Cortex of kidney (tissue), 1 donor: ENCODE measurements around the gene NSMF.
"Not testable (repeated sequence)": the region's sequence is repeated elsewhere in the genome, so short reads cannot be mapped to it uniquely, and the experiment has no call there.

ENCODE experiments used
- DNase-seq: peaks from one replicate; lab custom pipeline; 2025; lab: John Stamatoyannopoulos, UW

Gene NSMF

DNA sequence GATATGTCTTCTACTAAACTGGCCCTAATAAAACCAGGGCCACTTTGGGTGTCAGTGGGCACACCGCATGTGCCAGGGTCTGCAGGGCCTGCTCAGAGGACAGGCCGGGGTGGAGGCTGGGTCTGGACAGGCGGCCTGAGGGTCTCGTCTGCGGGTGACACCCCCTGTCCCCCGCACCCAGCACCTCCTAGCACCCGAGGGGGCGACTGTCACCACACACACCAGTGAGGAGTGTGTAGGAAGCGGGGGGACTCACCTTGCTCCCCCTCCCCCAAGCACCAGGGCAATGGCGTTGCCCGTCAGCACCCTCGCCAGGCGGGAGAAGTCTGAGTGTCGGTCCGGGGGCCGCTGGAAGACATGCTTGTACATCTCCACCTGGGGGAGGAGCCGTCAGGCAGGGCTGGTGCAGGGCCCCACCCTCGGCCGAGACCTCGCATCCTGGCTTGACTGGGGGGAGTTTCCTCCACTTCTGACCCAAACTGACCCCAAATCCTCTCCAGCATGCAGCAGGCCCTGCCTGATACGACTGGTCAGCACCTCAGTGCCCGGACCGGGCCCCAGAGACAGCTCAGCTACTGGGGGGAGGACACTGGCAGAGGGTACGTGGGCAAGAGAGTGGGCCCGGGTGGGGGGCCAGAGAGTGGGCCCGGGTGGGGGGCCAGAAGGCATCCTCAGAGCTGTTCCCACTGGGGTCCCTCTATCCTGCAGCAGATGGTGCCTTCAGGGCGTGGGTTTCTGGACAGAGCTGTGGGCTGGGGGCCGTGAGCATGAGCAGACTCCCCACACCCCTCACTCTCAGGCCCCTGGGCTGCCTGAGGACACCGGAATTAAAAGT is 18.9 kb upstream of the NSMF start:
- no peak for DNase-seq

GRCh38 chr9:137476856-137477255 is 17.7 kb upstream of the NSMF start:
- DNase-seq = no peak

DNA sequence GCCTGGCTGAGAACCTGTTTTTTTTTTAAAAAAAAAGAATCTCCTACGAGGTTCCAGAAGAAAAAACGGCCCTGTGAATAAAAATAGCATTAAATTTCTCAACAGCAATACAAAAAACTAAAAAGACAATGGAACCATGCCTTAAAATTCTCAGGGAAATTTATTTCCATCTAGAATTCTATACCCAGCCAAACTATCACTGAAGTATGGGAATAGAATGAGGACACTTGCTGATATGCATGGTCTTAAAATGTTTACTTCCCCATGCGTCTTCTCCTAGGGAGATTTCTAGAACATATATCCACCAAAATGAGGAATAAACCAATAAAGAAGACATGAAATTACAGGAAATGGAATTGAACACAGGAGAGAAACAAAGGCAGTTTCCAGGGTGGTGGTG is 16.5 kb upstream of the NSMF start:
- no peak for DNase-seq

DNA sequence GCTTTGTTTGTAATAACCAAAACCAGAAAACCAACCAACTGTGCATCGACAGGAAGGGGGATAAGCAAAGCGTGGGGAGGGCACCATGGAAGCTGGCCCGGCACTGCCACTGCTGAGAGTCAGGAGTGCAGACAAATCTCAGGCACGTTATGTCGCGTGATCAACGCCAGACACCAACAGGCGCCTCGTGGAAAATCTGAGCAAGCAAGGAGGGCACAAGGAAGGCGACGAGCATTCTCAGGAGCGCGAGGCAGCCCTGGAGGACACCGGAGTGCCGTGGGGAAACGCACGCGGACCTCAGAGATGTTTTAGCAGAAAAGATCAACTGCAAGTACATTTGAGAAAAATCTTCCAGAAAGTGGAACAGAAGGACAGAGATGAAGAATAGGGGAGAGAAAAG is 15.1 kb upstream of the NSMF start:
- DNase-seq = no peak

GRCh38 chr9:137470785-137471184 is 11.7 kb upstream of the NSMF start:
- no peak for DNase-seq

GRCh38 chr9:137467896-137468295 is 8.8 kb upstream of the NSMF start:
- no peak for DNase-seq

DNA sequence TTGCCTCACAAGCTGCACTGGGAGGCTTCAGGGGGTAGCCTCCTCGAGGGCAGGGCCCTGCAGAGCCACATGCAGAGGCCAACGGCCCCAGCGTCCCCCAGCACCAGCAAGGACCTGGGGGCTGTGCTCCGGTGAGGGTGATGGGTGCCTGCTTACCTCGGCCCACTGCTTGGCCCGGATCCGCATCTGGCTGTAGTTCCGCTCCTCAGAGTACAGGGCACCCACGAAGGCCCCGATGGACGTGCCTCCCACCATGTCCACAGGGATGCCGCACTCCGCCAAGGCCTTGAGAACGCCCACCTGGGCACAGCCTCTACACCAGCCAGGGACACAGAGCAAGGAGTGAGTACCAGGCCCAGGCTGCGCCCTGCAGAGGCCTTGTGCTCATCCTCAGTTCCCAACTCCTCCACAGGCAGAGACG is 8.0 kb upstream of the NSMF start:
- DNase-seq = no peak

- DNase-seq = not testable (repeated sequence)
Observed at GRCh38 chr9:137466389-137467085, 7.4 kb upstream of the NSMF start.

DNA sequence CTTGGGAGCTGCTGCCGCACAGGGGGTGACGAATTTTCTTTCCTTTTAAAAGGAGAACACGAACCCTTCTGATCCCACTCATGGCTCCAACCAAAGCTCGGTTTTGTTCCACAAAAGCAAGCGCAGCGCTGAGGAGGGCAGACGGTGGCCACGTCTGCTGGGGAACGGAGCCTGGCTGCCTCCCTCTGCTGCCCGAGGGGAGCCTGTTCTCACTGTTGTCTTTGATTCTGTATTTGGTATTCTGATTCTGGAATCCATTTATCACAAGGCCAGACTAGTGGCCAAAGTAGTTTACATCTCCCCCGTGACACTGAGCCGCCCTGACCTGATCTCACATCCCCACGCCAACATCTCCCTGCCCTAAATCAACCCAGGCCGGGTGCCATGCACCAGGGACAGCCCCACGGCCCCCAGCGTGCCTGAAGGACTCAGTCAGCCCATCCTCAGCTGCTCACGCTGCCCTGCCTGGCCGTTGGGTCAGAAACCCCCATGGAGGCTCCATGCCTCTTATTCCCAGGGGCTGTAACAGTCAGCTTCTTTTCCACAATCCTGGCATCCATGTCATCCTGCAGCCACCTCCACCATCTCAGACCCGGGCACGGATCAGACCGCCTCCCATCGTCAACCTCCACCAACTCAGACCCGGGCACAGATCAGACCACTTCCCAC is 6.7 kb upstream of the NSMF start:
- no peak for DNase-seq

GRCh38 chr9:137465000-137465719 is 6.0 kb upstream of the NSMF start:
- DNase-seq = no peak

GRCh38 chr9:137464291-137464999 is 5.3 kb upstream of the NSMF start:
- no peak for DNase-seq

DNA sequence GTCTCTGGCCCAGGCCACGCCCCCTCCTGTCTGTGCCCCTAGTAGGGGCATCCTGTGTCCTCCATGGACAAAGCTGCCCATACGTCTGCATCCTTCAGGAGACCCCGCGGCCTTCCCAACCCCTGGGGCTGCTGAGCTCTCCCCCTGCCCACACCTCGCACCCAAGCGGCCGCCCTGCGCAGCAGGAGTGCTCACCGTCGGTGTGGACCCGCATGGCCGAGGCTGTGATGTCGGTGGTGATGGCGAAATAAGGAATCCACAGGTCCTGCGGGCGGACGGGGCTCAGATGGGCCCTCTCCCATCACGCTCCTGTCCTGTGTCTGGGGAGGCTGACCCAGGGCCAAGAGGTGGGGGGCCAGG is 4.8 kb upstream of the NSMF start:
- DNase-seq = no peak

DNA sequence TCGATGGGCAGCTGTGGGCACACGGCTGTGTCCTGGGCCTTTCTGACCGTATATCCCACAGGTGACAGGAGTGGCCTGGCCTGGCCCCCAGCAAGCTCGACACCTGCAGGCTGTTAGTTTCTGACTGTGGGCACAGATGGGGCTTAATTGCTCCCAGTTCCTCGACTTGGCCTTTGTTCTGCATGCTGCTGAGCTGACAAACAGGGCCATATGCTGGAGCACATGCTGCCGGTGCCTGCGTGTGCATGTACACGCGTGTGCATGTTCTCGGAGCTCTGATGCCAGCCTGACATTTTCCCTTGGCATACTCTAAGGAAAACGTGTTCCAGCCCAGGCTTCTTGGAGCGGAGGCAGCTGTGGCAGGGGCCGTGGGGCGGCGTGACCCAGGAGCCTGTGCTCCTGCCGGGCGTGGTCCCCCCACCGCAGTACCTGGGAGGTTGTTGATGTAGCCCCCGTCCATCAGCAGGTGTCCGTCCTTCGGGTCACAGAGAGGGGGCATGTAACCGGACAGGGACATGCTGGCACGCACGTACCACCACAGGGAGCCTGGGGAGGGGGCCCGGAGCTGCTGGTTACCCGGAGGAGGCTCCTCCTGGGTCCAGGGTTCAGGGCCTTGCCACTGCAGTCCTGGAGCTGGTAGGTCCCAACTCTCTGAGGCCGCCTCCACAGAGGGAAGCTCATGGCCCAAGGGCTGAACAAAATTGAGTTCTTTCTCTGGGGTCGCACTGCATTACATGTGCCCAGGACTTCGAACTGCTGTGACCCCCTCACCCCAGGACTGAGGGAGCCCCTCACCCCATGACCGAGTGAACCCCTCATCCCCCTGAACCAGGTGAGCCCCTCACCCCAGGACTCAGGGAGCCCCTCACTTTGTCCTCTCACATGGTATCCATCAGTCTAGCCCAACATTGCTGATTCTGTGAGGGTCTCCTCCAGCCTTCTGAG is 4.1 kb upstream of the NSMF start:
- DNase-seq = no peak

DNA sequence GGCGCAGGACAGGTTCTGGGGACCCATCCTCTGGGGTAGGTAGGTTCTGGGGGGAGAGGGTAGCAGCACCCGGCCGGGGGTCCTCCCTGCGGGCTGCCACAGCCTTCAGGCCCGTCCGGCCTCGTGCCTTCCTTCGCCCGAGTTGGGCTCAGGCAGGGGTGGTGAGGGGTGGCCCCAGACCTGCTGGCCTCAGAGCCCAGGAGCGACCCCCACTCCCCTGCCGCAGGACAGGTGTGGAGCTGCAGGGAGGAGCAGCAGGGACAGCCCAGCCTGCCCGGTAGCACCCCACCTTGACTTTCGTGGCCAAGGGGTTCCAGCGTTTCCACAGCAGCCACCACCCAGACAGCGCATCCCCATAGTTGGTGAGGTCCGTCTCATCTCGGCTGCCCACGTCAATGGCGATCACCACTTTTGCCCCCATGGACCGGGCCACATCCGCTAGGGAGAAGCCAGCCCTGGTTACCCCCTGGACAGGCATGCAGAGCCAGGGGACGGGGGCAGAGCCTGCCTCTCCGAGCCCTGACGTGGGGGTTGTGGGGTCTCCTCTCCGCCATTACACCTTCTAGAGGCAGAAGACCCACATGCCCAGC is 3.4 kb upstream of the NSMF start:
- no peak for DNase-seq

- DNase-seq = no peak
Observed at GRCh38 chr9:137461663-137462395, 2.7 kb upstream of the NSMF start.

- DNase-seq = no peak
Observed at GRCh38 chr9:137461316-137461662, 2.2 kb upstream of the NSMF start.

DNA sequence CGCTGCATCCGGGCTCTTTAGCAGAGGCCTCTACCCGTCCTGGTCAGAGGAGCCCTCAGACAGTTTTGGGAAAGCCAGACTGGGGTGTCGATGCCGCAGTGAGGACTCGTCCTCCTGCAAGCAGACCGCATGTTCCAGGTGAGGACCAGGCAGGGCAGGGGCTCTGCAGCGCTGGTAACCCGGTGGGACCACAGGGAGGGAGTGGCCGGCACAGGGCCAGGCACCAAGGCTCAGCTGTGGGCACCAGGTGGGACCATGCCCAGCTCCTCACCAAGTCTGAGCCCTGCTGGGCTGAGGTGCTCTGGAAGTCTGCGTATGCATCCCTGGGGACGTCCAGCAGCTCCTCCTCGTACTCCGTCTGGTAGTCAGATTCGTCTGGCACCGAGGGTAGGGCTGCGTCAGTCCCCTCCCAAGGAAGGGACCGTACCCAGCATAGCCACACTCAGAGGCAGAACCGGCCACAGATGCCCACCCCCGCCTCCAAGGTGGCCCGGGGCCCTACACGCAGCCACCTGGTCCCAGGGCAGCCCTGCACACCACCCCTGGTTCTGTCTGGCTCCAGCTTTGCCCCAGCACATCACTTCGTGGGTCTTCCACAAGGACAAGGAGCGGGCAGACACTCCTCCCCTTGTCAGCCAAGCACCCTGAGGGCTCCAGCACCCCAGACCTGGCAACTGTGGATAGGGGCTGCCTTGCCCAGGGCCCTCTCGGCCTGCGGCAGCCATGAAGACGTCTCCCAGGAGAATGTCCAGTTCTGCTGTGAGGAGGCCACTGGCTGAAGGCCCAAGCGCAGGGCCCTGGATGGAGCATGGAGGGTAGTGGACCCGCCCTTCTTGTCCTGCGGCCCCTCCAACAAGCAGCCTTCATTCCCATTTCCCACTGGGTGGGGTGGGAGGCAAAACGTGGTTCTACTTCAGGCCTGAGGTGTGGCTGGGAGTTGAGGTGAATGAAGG is 1.5 kb upstream of the NSMF start:
- no peak for DNase-seq

- DNase-seq = no peak
Observed at GRCh38 chr9:137459601-137460362, 648 bp upstream of the NSMF start.
